ENCODE measurements around the gene DPY19L3.
"Not testable (repeated sequence)": the region's sequence is repeated elsewhere in the genome, so short reads cannot be mapped to it uniquely, and the experiment has no call there.

Gene DPY19L3

GRCh38 chr19:32469795-32470194, 64.2 kb downstream of the DPY19L3 start:
- Histone ChIP-seq H3K9me3 (ENCODE audit: control insufficient read depth, low read length) (no peaks in the 10 kb centered on the region), H3K27ac (ENCODE audit: low read depth, low read length, severe bottlenecking) (no peak overlapping the region), H3K4me3 (ENCODE audit: extremely low read depth, insufficient read depth, low read length, poor library complexity, severe bottlenecking) (no peak overlapping the region), H3K4me1 (ENCODE audit: control insufficient read depth, insufficient read depth, low read length, poor library complexity, severe bottlenecking) (no peaks in the 10 kb centered on the region), H3K36me3 (ENCODE audit: control insufficient read depth, insufficient read depth, low read length) (peaks cover 68% of the 10 kb centered on the region)
- 95 to 98% methylated on average over 4 of the region's 5 CpGs for WGBS, 2 experiments (ENCODE audit: insufficient coverage in 2 of 2)

DNA sequence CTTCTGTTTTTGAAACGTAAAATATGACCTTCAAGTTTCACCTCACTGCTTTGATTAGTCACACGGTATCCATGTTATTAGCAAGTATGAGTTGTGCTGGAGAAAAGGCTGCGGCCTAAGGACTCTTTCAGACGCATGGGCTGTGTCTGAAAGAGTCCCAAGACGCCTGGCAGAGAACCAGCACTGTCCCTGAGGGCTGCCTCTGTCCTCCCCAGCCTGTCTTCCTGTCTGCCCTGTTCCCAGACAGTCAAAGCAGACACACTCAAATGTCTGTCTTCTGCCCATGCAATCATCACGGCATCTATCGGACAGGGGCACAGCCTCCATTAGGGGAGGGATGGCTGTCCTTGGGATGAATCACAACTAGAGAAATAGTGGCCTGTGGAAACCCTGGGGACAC, 65.5 kb downstream of the DPY19L3 start:
- 85 to 88% methylated on average over 5 of the region's 7 CpGs for WGBS, 2 experiments (ENCODE audit: insufficient coverage in 2 of 2)
- Histone ChIP-seq H3K36me3 (ENCODE audit: control insufficient read depth, insufficient read depth, low read length) (peaks cover 71% of the 10 kb centered on the region), H3K27ac (ENCODE audit: low read depth, low read length, severe bottlenecking) (no peak overlapping the region)

GRCh38 chr19:32471811-32472210, 66.2 kb downstream of the DPY19L3 start:
- Histone ChIP-seq H3K27ac (ENCODE audit: low read depth, low read length, severe bottlenecking) (no peak overlapping the region), H3K9me3 (ENCODE audit: control insufficient read depth, low read length) (no peaks in the 10 kb centered on the region), H3K36me3 (ENCODE audit: control insufficient read depth, insufficient read depth, low read length) (peaks cover 72% of the 10 kb centered on the region), H3K4me1 (ENCODE audit: control insufficient read depth, insufficient read depth, low read length, poor library complexity, severe bottlenecking) (no peaks in the 10 kb centered on the region), H3K4me3 (ENCODE audit: extremely low read depth, insufficient read depth, low read length, poor library complexity, severe bottlenecking) (no peak overlapping the region)
- WGBS, 2 experiments (ENCODE audit: insufficient coverage in 2 of 2) = 92 to 100% methylated on average over 2 to 4 of the region's 7 CpGs

More for the DNA sequence above, 65.5 kb downstream of the DPY19L3 start:
- H3K9me3 ChIP-seq (ENCODE audit: control insufficient read depth, low read length) = no peaks in the 10 kb centered on the region
- no peaks in the 10 kb centered on the region for H3K4me1 ChIP-seq (ENCODE audit: control insufficient read depth, insufficient read depth, low read length, poor library complexity, severe bottlenecking)
- H3K4me3 ChIP-seq (ENCODE audit: extremely low read depth, insufficient read depth, low read length, poor library complexity, severe bottlenecking) = no peak overlapping the region

DNA sequence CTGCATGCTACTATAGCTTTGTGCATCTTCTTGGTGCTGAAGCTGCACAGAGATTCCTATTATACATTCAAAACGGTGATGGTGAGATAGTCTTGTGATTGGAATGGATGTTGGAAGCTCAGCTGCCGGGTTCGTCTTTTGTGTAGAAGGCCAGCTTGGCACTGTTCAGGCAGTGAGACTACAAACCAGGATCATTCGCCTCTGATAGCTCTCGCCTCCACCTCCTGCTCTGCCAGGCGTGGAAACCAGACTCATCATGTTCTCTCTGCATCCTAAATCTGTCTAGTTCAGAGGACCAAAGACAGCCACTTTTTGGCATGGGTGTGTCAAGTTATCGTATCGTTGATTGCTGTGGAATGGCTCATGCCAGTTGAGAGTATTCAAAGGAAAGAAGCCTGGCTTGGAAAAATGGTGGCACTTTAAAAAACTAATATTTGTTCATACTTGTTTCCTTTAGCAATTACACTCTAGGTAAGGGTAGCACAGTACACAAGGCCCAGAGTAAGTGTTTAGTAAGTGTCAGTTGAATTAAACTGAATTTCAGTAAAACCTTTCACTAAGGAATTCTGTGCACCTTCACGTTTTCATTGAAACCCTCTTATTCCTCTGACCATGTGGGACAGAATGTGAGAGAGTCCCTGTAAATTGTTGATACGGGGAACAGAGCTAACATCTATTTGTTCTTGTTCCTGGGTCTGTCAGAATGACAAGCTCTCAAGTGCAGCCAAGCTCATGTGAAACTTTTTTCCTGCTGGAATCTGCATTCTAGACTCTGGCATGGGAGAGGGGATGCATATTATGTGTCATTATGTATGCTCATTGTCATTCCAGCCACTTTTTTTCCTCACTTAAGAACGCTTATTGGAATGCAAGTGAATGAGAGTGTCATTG, 69.8 kb downstream of the DPY19L3 start:
- H3K4me3 ChIP-seq (ENCODE audit: extremely low read depth, insufficient read depth, low read length, poor library complexity, severe bottlenecking) = no peak overlapping the region

DNA sequence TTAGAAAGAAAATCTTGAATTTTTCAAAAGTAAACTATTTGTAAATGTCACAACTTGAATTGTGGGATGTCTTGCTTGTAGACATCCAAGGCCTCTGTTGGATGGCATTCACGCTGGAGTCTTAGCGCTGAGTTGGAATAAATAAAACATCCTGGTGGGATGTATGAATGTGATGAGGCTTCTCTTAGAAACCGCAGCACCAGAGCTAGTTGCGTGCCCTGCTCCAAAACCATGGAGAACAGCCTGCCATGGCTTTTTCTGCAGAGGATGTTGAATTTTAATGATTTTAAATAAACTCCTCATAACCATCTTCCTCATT, 70.4 kb downstream of the DPY19L3 start:
- Histone ChIP-seq H3K4me1 (ENCODE audit: control insufficient read depth, insufficient read depth, low read length, poor library complexity, severe bottlenecking) (no peaks in the 10 kb centered on the region), H3K4me3 (ENCODE audit: extremely low read depth, insufficient read depth, low read length, poor library complexity, severe bottlenecking) (no peak overlapping the region), H3K36me3 (ENCODE audit: control insufficient read depth, insufficient read depth, low read length) (peaks cover 81% of the 10 kb centered on the region), H3K27ac (ENCODE audit: low read depth, low read length, severe bottlenecking) (no peak overlapping the region), H3K9me3 (ENCODE audit: control insufficient read depth, low read length) (no peaks in the 10 kb centered on the region)
- WGBS, 2 experiments (ENCODE audit: insufficient coverage in 2 of 2) = 100% methylated on average over 2 to 3 of the region's 4 CpGs

More for the DNA sequence above, 69.8 kb downstream of the DPY19L3 start:
- no peak overlapping the region for H3K27ac ChIP-seq (ENCODE audit: low read depth, low read length, severe bottlenecking)
- peaks cover 75% of the 10 kb centered on the region for H3K36me3 ChIP-seq (ENCODE audit: control insufficient read depth, insufficient read depth, low read length)
- 96 to 99% methylated on average over 9 to 10 of the region's 11 CpGs for WGBS, 2 experiments (ENCODE audit: insufficient coverage in 2 of 2)
- H3K4me1 ChIP-seq (ENCODE audit: control insufficient read depth, insufficient read depth, low read length, poor library complexity, severe bottlenecking) = no peaks in the 10 kb centered on the region
- no peaks in the 10 kb centered on the region for H3K9me3 ChIP-seq (ENCODE audit: control insufficient read depth, low read length)

DNA sequence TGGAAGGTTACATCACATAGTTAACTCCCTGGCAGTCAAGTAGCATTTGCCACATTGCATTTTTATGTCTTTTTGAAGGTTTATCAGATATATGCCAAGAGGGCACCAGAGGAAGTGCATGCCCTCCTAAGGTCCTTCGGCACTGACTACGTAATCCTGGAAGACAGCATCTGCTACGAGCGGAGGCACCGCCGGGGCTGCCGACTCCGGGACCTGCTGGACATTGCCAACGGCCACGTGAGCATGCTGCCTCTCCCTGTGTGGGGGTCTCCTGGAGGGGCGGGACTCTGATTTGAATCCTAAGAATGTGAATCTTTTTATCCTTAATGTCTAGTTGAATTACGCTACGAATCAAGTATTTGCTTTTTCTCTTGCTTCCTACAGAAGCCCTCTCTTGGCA, 74.8 kb downstream of the DPY19L3 start:
- Histone ChIP-seq H3K36me3 (ENCODE audit: control insufficient read depth, insufficient read depth, low read length) (peaks cover 81% of the 10 kb centered on the region), H3K9me3 (ENCODE audit: control insufficient read depth, low read length) (no peaks in the 10 kb centered on the region), H3K4me3 (ENCODE audit: extremely low read depth, insufficient read depth, low read length, poor library complexity, severe bottlenecking) (no peak overlapping the region), H3K27ac (ENCODE audit: low read depth, low read length, severe bottlenecking) (no peak overlapping the region), H3K4me1 (ENCODE audit: control insufficient read depth, insufficient read depth, low read length, poor library complexity, severe bottlenecking) (no peaks in the 10 kb centered on the region)
- WGBS, 2 experiments (ENCODE audit: insufficient coverage in 2 of 2) = 96 to 98% methylated on average over 12 of the region's 13 CpGs

DNA sequence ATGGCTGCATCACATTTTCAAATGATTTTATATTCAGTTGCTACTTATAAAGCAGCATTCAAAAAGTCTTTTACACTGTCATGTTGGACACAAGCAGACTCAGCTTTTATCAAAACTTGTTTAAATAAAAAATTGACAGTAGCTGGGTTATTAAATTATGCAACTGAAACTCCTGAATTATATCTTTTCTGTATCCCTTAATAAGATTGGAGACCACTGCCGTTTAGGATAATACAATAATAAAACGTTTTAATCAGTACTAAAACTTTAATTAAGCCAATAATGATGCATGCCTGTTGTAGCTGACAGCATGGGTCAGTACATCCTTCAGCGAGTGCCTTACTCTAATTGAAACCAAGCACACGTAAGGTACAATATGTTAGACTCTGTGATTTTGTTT, 78.0 kb downstream of the DPY19L3 start:
- Histone ChIP-seq H3K4me1 (ENCODE audit: control insufficient read depth, insufficient read depth, low read length, poor library complexity, severe bottlenecking) (no peaks in the 10 kb centered on the region), H3K27ac (ENCODE audit: low read depth, low read length, severe bottlenecking) (no peak overlapping the region), H3K4me3 (ENCODE audit: extremely low read depth, insufficient read depth, low read length, poor library complexity, severe bottlenecking) (no peak overlapping the region), H3K9me3 (ENCODE audit: control insufficient read depth, low read length) (no peaks in the 10 kb centered on the region), H3K36me3 (ENCODE audit: control insufficient read depth, insufficient read depth, low read length) (peaks cover 78% of the 10 kb centered on the region)
- WGBS, 2 experiments (ENCODE audit: insufficient coverage in 2 of 2) = 83 to 90% methylated on average over 1 to 2 of the region's 4 CpGs

GRCh38 chr19:32489971-32490370, 84.4 kb downstream of the DPY19L3 start:
- WGBS, 2 experiments (ENCODE audit: insufficient coverage in 2 of 2) = 90 to 92% methylated on average over 2 of the region's 2 CpGs
- no peak overlapping the region for H3K27ac ChIP-seq (ENCODE audit: low read depth, low read length, severe bottlenecking)
- no peaks in the 10 kb centered on the region for H3K9me3 ChIP-seq (ENCODE audit: control insufficient read depth, low read length)
- no peak overlapping the region for H3K4me3 ChIP-seq (ENCODE audit: extremely low read depth, insufficient read depth, low read length, poor library complexity, severe bottlenecking)
- H3K36me3 ChIP-seq (ENCODE audit: control insufficient read depth, insufficient read depth, low read length) = peaks cover 26% of the 10 kb centered on the region
- H3K4me1 ChIP-seq (ENCODE audit: control insufficient read depth, insufficient read depth, low read length, poor library complexity, severe bottlenecking) = no peaks in the 10 kb centered on the region

DNA sequence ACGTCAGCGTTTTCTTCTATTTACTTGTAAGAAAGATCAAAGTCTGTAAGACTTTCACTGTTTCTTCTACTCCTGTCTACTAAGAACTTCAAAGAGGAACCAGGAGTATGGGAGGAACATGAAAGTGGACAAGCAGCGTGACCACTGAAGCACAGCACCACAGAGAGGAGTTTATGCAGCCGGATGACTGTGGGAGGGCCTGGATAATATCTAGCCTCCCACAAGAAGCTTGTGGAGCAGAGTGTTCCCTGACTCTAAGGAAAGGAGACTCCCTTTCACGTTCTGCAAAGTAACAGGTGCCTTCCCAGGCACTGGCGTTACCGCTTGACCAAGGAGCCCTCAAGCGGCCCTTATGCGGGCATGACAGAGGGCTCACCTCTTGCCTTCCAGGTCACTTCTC, 91.8 kb downstream of the DPY19L3 start:
- Histone ChIP-seq H3K4me3 (ENCODE audit: extremely low read depth, insufficient read depth, low read length, poor library complexity, severe bottlenecking) (no peak overlapping the region), H3K9me3 (ENCODE audit: control insufficient read depth, low read length) (no peaks in the 10 kb centered on the region), H3K27ac (ENCODE audit: low read depth, low read length, severe bottlenecking) (no peak overlapping the region), H3K36me3 (ENCODE audit: control insufficient read depth, insufficient read depth, low read length) (no peaks in the 10 kb centered on the region), H3K4me1 (ENCODE audit: control insufficient read depth, insufficient read depth, low read length, poor library complexity, severe bottlenecking) (no peaks in the 10 kb centered on the region)
- 82 to 83% methylated on average over 7 of the region's 9 CpGs for WGBS, 2 experiments (ENCODE audit: insufficient coverage in 2 of 2)

DNA sequence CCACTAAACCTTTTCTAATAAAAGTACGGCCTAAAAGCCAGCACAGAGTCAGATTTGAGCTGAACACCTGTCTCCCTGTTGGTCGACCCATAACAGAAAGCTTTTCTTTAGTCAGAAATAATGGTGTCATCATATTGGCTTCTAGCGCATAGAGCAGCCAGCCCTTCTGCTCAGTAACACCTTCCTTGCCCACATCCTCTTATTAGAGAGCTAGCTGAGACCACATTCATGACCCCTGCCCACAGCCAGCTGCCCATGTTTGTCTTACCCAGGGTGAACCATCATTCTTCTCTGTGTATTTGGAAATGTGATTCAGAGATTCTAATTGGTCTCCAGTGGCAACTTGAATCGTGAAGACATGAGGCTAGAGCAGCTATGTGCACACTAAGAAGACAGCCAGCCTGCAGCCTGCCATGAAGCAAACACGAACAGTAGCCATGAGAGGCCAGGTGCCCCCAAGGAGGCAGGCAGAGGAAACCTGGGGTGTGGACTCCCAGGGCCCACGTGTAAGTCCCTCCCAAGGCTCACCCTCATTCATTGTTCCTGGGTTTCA, 93.2 kb downstream of the DPY19L3 start:
- Histone ChIP-seq H3K9me3 (ENCODE audit: control insufficient read depth, low read length) (no peaks in the 10 kb centered on the region), H3K4me3 (ENCODE audit: extremely low read depth, insufficient read depth, low read length, poor library complexity, severe bottlenecking) (no peak overlapping the region), H3K27ac (ENCODE audit: low read depth, low read length, severe bottlenecking) (no peak overlapping the region), H3K4me1 (ENCODE audit: control insufficient read depth, insufficient read depth, low read length, poor library complexity, severe bottlenecking) (no peaks in the 10 kb centered on the region), H3K36me3 (ENCODE audit: control insufficient read depth, insufficient read depth, low read length) (no peaks in the 10 kb centered on the region)
- WGBS, 2 experiments (ENCODE audit: insufficient coverage in 2 of 2) = 72 to 84% methylated on average over 5 to 6 of the region's 6 CpGs

GRCh38 chr19:32512498-32512897, 106.9 kb downstream of the DPY19L3 start:
- not testable (repeated sequence) for H3K36me3 ChIP-seq (ENCODE audit: control insufficient read depth, insufficient read depth, low read length); H3K4me1 ChIP-seq (ENCODE audit: control insufficient read depth, insufficient read depth, low read length, poor library complexity, severe bottlenecking); H3K9me3 ChIP-seq (ENCODE audit: control insufficient read depth, low read length); H3K4me3 ChIP-seq (ENCODE audit: extremely low read depth, insufficient read depth, low read length, poor library complexity, severe bottlenecking); H3K27ac ChIP-seq (ENCODE audit: low read depth, low read length, severe bottlenecking)
- no CpG with 5 or more reads among the region's 4 CpGs for WGBS, 2 experiments (ENCODE audit: insufficient coverage in 2 of 2)
